Activated CD4-positive, alpha-beta T cell treated with anti-CD3 and anti-CD28 coated beads, Interleukin-2, amount 10 ng/mL, durations not matched to agents 7 days and 5 days (primary cell): ENCODE results near the gene OR10V1. TPM values are rescaled to one million over a fixed set of nuclear protein-coding genes. Genes with fewer than 3 reads are reported as not detected.
A peak's percentile ranks its signal among the peaks of the same experiment; 100 is the strongest.

Experiments
- CTCF ChIA-PET: fragments of 350-600 bp; sonication (Branson Sonifier 250); formaldehyde crosslinking; loops from one replicate; lab custom pipeline; 2021; ENCODE audit warnings: antibody characterized with exemption; lab: Charles Lee
- POLR2A ChIA-PET: fragments of 350-600 bp; sonication (Branson Sonifier 250); formaldehyde crosslinking; loops from one replicate; lab custom pipeline; 2021; ENCODE audit warnings: antibody characterized with exemption; lab: Charles Lee
- DNase-seq: peaks from one replicate; pipeline ENCODE4 v3.0.0-alpha.2; 2020
- H3K27ac Mint-ChIP-seq: one replicate; pipeline ENCODE4 v1.8.0; 2021; ENCODE audit warnings: mild to moderate bottlenecking, moderate library complexity, mixed read lengths
- H3K27me3 Mint-ChIP-seq: one replicate; pipeline ENCODE4 v1.8.0; 2021; ENCODE audit warnings: mixed read lengths
- H3K36me3 Mint-ChIP-seq: one replicate; pipeline ENCODE4 v1.8.0; 2021; ENCODE audit warnings: low read depth, mixed read lengths
- H3K4me1 Mint-ChIP-seq: one replicate; pipeline ENCODE4 v1.8.0; 2021; ENCODE audit warnings: mixed read lengths
- H3K4me3 Mint-ChIP-seq: one replicate; pipeline ENCODE4 v1.8.0; 2021; ENCODE audit warnings: mild to moderate bottlenecking, moderate library complexity, mixed read lengths
- H3K9me3 Mint-ChIP-seq: one replicate; pipeline ENCODE4 v1.8.0; 2021; ENCODE audit warnings: mixed read lengths
- total RNA-seq, 2 experiments: library from RNA; stranded (reverse); gene quantifications; one replicate each; pipeline ENCODE4 v1.2.3, GENCODE V29; 2021

Gene OR10V1, protein sequence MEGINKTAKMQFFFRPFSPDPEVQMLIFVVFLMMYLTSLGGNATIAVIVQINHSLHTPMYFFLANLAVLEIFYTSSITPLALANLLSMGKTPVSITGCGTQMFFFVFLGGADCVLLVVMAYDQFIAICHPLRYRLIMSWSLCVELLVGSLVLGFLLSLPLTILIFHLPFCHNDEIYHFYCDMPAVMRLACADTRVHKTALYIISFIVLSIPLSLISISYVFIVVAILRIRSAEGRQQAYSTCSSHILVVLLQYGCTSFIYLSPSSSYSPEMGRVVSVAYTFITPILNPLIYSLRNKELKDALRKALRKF
- not detected for total RNA-seq

DNA sequence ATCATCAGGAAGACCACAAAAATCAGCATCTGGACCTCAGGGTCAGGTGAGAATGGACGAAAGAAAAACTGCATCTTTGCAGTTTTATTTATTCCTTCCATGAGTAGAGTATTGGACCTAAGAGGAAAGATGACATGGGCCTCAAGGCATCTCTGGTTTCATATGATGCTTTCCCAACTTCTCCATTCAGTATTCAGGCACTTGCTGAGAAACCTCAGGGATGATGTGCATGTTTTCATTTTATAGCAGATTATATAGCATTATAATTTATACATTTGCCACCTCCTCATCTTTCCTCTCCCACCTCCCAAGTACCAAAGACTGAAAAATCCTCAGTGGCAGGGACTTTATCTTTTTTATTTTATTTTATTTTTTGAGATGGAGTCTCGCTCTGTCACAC, at the start of gene OR10V1:
TSS of gene OR10V1 (minus strand) at position 101 of the 400 bp plus-strand sequence. CDS start at position 101, 0 bp downstream.
- CTCF ChIA-PET, result no interaction called here
- Mint-ChIP-seq H3K27me3 (peaks cover 28% of the 10 kb centered on the region), H3K9me3 (no peaks in the 10 kb centered on the region), H3K4me1 (no peaks in the 10 kb centered on the region), H3K27ac (no peak within 1 kb of the TSS), H3K36me3 (no peaks in the 10 kb centered on the region), H3K4me3 (no peak within 1 kb of the TSS)
- DNase-seq, result no peak
- POLR2A ChIA-PET, result no interaction called here

DNA sequence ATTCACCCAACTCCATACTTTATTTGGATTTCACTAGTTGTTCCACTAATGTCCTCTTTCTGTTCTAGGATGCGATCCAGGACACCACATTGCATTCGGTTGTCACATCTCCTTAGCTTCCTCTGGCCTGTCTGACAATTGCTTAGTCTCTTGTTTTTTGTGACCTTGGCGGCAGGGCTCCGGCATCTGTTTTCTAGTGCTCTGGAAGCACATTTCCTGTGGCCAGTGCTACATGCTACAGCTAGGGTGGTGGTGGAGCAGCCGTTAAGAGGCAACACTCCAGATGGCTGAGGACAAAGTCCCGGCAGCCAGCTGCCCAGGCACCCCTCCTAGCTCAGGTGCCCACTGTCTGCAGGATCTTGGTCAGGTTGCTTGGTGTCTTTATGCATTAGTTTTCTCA, 48.3 kb upstream of the OR10V1 start:
- no peak overlapping the region for H3K27ac Mint-ChIP-seq
- no peak overlapping the region for H3K4me3 Mint-ChIP-seq
- peaks cover 27% of the 10 kb centered on the region for H3K36me3 Mint-ChIP-seq
- ChIA-PET POLR2A (no interaction called here), CTCF (interaction anchor here (1.0 to 1.5 kb wide), 2 partner anchors 10 to 14 kb away, joined by 3 to 4 read pairs; no protein-coding TSS in a partner anchor)
- no peak for DNase-seq
- H3K9me3 Mint-ChIP-seq, result no peaks in the 10 kb centered on the region
- H3K27me3 Mint-ChIP-seq, result peaks cover 2% of the 10 kb centered on the region
- H3K4me1 Mint-ChIP-seq, result peaks cover 32% of the 10 kb centered on the region

DNA sequence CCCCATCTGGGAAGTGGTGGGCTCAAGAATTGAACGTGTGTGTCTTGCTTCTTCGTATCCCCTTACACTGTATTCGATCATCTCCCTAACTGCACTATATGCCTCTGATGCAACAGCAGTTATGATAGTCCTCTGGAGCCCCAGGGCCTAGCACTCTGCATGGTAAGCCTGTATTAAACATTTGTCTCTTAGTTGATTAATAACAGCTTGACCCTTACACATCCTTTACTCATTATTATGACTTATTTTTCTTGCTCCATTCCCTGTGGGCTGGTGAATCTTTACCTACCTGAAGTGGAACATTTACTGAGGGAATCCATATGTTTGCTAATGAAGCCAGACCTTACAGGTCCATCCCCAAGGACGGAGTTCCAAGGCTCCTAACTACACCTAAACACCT, 47.1 kb upstream of the OR10V1 start:
- H3K36me3 Mint-ChIP-seq, result peaks cover 32% of the 10 kb centered on the region
- H3K4me1 Mint-ChIP-seq, result peaks cover 45% of the 10 kb centered on the region
- peaks cover 2% of the 10 kb centered on the region for H3K27me3 Mint-ChIP-seq
- H3K27ac Mint-ChIP-seq, result no peak overlapping the region
- CTCF ChIA-PET, result interaction anchor here (1.5 kb wide), 1 partner anchor 11 kb away, joined by 3 read pairs; no protein-coding TSS in a partner anchor
- POLR2A ChIA-PET, result no interaction called here
- H3K9me3 Mint-ChIP-seq, result no peaks in the 10 kb centered on the region
- no peak for DNase-seq
- H3K4me3 Mint-ChIP-seq, result no peak overlapping the region

DNA sequence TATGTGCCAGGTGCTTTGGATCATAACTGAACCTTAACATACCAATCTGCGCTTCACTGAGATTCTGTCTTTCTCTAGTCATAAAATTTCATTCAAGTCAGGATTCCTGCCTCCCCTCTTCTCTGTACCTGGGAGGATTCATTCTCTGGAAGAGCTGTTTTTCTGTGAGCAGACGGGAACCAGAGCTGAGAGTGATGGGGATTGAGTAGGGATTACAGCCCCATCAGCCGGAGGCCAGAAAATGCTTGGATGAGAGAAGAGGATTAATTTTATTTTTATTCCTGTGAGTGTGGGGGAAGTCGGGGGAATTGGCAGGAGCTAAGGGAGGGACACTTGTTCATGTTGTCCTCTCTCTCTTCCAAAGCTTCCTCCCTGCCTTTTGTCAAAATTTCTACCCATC, 46.3 kb upstream of the OR10V1 start:
- Mint-ChIP-seq H3K4me1 (peaks cover 46% of the 10 kb centered on the region), H3K36me3 (peaks cover 30% of the 10 kb centered on the region), H3K9me3 (no peaks in the 10 kb centered on the region), H3K27ac (no peak overlapping the region), H3K27me3 (peaks cover 2% of the 10 kb centered on the region), H3K4me3 (no peak overlapping the region)
- CTCF ChIA-PET, result interaction anchor here (0.6 to 1.5 kb wide), 2 partner anchors 12 to 13 kb away, joined by 3 read pairs; no protein-coding TSS in a partner anchor
- POLR2A ChIA-PET, result no interaction called here
- no peak for DNase-seq

DNA sequence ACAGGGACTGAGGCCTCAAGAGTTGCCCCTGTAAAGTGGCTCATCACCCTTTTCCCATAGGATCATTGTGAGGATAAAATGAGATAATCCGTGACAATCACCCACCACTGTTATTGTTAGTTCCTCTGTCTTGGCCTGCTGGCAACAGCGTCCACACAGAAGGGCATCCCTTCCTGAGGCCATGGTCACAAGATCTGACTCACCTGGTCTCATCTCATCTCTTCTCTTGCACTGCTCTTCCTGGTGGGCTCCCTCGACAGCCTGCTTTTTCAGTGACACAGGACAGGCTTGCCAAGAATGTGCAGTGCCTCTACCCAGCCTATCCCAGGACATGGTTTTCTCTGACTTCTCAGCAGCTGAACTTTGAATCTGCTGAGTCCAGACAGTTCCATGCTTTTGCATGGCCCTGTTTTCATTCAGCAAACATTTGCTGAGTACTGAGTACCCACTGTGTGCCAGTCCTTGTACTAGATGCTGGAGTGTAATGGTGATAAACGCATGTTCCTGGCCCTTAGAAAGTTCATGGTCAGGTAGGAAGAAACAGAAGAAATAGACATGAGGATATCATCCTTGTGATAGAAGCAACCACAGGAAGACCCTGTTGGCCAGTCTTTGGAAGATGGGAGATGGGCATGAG, 44.9 kb upstream of the OR10V1 start:
- Mint-ChIP-seq H3K9me3 (no peaks in the 10 kb centered on the region), H3K27me3 (peaks cover 2% of the 10 kb centered on the region), H3K36me3 (peaks cover 30% of the 10 kb centered on the region), H3K4me3 (no peak overlapping the region), H3K4me1 (peaks cover 45% of the 10 kb centered on the region), H3K27ac (no peak overlapping the region)
- POLR2A ChIA-PET, result no interaction called here
- CTCF ChIA-PET, result no interaction called here
- DNase-seq, result no peak

DNA sequence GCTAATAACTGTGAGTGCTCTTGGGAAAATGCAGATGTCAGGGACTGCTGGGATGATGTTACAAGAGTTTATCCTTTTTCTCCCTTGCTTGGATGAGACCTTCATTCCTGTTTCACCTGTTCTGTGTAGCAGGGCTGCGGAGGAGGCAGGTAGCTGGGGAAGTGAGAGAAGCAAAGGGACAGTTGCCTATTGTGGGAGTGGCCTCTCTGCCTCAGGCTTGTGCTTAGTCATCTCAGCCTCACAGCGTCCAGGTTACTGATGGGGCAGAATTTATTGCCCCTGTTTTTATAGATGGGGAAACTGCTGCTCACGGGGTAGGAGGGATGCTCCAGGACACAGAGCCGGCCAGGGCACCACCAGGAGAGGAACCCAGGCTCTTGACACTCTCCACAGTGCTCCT, 43.2 kb upstream of the OR10V1 start:
- H3K27me3 Mint-ChIP-seq, result peaks cover 2% of the 10 kb centered on the region
- H3K27ac Mint-ChIP-seq, result peak overlapping the region; percentile 43
- no peaks in the 10 kb centered on the region for H3K9me3 Mint-ChIP-seq
- ChIA-PET POLR2A (no interaction called here), CTCF (interaction anchor here (4.5 to 4.8 kb wide), 2 partner anchors 10 to 44 kb away, joined by 27 to 30 read pairs; no protein-coding TSS in a partner anchor)
- peaks cover 41% of the 10 kb centered on the region for H3K4me1 Mint-ChIP-seq
- peak overlapping the region; percentile 82 for H3K4me3 Mint-ChIP-seq
- DNase-seq, result no peak
- H3K36me3 Mint-ChIP-seq, result peaks cover 28% of the 10 kb centered on the region

DNA sequence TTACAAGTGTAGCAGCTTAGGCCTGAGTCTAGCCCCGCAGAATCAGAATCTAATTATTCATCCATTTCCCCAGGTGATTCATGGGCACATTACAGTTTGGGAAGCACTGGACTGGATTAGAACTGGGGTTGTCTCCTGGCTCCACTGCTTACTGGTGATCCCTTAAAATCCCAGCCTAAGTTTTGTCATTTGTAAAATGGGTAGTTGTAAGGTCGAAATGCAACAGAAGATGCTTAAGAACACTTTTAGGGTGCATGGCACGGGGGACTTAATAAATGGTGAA, 42.9 kb upstream of the OR10V1 start:
- DNase-seq, result no peak
- H3K36me3 Mint-ChIP-seq, result peaks cover 28% of the 10 kb centered on the region
- peaks cover 41% of the 10 kb centered on the region for H3K4me1 Mint-ChIP-seq
- H3K4me3 Mint-ChIP-seq, result peak overlapping the region; percentile 82
- ChIA-PET CTCF (interaction anchor here (3.7 to 4.8 kb wide), 3 partner anchors 10 to 45 kb away, joined by 24 to 30 read pairs (median 27); no protein-coding TSS in a partner anchor), POLR2A (no interaction called here)
- H3K27ac Mint-ChIP-seq, result peak overlapping the region; percentile 43
- H3K27me3 Mint-ChIP-seq, result peaks cover 2% of the 10 kb centered on the region
- H3K9me3 Mint-ChIP-seq, result no peaks in the 10 kb centered on the region

DNA sequence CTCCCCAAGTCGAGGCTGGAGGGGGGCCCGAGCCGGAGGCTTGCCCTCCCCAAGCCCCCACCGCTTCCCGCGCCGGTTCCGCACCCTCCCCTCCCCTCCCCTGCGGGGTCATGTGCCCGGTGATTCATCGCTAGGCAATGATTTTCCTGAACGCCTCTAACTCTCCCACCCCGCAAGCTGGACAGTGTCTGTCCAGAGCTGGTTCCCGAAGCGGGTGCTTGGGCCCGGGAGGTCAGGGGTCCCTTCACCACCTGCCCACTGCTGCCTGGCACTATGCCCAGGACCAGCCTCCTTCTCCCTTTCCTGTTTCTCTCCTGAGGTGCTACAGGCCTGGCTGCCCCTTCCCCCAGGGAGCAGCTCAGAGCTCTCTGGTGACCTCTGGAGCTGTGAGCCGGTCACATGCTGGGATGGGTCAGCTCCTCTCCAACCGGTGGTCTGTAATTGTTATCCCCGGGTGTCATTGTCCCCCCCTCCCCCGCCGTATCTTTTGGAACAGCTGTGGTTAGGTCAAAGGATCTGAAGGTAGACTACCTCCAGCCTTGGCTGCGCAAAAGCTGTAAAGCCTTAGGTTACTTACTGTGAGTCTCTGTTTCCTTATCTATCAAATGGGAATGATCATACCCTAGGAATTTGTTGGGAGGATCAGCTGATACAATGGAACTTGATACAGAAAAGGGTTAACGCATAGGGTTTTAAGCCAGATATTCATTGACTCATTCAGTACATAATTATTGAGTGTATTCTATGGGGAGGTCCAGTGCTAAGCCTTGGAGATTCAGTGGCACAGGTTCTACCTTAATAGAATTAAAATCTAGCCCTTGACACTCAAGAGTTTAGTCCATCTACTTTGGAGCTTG, 42.3 kb upstream of the OR10V1 start:
- Mint-ChIP-seq H3K27me3 (peaks cover 2% of the 10 kb centered on the region), H3K9me3 (no peaks in the 10 kb centered on the region), H3K4me1 (peaks cover 41% of the 10 kb centered on the region), H3K36me3 (peaks cover 22% of the 10 kb centered on the region), H3K4me3 (peak overlapping the region; percentile 82), H3K27ac (peak overlapping the region; percentile 72)
- no peak for DNase-seq
- ChIA-PET POLR2A (no interaction called here), CTCF (interaction anchor here (3.7 to 4.8 kb wide), 3 partner anchors 11 to 45 kb away, joined by 24 to 30 read pairs (median 27); no protein-coding TSS in a partner anchor)

DNA sequence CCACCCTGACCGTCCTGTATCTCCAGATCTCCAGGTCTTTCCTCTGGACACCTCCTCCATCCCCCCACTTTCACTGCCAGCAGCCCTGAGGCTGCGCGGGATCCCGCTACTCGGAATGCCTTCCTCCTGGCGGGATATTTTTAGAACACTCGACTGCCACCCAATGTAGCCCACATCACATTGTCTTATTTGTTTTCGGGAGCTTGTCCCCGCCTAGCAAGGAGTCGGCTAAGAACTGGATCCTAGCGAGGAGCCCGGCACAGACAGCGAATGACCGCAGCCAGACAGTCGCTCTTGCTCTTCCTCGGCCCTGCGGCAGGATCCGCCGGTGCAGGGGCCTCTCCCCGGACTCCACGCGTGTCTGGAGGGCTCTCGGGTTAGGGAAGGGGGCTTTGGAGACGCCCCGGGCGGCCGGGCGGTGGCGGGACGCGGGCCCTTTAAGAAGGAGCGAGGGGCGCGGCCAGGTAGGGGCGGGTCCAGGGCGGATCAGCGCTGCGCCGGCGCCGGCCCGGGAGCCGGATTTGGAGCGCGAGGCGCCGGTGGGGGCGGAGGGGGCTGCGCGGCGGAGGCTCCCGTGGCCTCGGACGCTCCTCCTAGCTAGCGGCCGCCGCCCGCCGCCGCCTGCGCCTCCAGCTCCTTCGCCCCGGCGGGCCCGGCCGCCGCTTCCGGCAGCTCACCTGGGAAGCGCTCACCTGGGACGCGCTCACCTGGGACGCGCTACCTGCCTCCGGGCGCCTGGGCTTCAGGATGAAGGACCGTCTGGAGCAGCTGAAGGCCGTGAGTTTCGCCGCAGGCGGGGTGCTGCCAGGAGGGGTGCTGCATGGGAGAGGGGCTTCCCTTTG, 41.4 kb upstream of the OR10V1 start, which contains the start of gene STX3:
TSS of gene STX3 (plus strand) at position 518 of the 842 bp plus-strand sequence. CDS start at position 748, 230 bp downstream.
- Mint-ChIP-seq H3K27me3 (peaks cover 5% of the 10 kb centered on the region), H3K4me1 (peaks cover 37% of the 10 kb centered on the region), H3K9me3 (no peaks in the 10 kb centered on the region), H3K36me3 (peaks cover 19% of the 10 kb centered on the region), H3K4me3 (peak within 1 kb of the TSS; percentile 86), H3K27ac (peak within 1 kb of the TSS; percentile 84)
- DNase-seq, result peak; percentile 71
- POLR2A ChIA-PET, result no interaction called here
- CTCF ChIA-PET, result interaction anchor here (0.9 to 4.8 kb wide), 10 partner anchors 10 to 55 kb away, joined by 3 to 30 read pairs (median 4); partner anchors contain the start of gene MRPL16

DNA sequence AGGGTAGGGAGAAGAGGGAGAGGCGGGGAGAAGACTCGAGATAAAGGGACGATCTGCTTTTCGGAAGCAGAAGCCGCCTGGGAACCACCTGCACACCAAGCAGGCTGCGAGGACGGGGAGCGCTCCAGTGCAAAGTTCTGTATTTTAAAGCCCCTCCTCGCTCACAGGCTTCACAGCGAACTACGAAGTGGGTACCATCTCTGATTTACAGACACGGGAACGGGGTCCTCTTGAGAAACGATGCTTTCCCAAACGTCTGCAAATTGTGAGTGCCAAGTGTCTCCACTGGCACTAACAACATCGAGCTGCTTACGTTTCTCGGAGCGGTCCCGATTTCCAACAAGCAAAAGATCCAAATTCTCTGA, 40.8 kb upstream of the OR10V1 start:
- Mint-ChIP-seq H3K4me1 (peaks cover 37% of the 10 kb centered on the region), H3K9me3 (no peaks in the 10 kb centered on the region), H3K27ac (peak overlapping the region; percentile 84), H3K36me3 (peaks cover 16% of the 10 kb centered on the region), H3K4me3 (peak overlapping the region; percentile 86), H3K27me3 (peaks cover 5% of the 10 kb centered on the region)
- DNase-seq, result peak; percentile 24
- ChIA-PET CTCF (interaction anchor here (0.9 to 4.8 kb wide), 10 partner anchors 10 to 56 kb away, joined by 3 to 30 read pairs (median 4); partner anchors contain the start of gene MRPL16), POLR2A (no interaction called here)

DNA sequence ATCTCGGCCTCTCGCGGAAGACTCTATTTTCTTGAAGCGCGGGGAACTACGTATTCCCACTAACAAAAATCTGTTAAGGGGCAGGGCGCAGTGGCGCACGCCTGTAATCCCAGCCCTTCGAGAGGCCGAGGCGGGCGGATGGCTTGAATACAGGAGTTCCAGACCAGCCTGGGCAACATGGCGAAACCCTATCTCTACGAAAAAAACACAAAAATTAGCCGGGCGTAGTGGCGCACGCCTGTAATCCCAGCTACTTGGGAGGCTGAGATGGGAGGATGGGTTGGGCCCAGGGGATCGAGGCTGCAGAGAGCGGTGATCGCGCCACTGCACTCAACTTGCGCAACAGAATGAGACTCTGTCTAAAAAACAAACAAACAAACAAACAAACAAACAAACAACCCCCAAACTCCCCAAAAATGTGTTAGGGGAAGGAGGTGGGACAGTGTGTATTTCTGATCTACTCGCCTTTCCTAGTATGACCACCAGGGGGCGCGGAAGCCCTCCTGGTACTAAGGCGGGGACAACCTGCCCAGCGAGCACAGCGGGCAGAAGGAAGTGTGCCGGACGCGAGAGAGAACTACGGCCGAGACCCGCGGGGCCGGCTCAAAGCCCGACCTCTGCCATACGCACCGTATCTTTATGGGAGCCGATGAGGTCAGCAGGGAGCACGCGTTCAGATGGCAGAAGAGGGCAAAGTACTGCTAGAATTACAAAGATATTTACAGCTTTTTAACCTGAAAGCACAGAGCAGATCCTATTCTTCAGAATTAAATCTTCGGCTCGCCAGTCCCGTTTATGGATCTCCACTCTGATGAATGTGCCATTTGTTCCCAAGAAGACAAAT, 40.2 kb upstream of the OR10V1 start:
- peak overlapping the region; percentile 86 for H3K4me3 Mint-ChIP-seq
- no peaks in the 10 kb centered on the region for H3K9me3 Mint-ChIP-seq
- peak overlapping the region; percentile 84 for H3K27ac Mint-ChIP-seq
- DNase-seq, result peak; percentile 89
- peaks cover 5% of the 10 kb centered on the region for H3K27me3 Mint-ChIP-seq
- POLR2A ChIA-PET, result no interaction called here
- CTCF ChIA-PET, result interaction anchor here (0.9 to 4.8 kb wide), 11 partner anchors 9 to 63 kb away, joined by 3 to 30 read pairs (median 4); partner anchors contain the start of gene MRPL16
- H3K4me1 Mint-ChIP-seq, result peaks cover 33% of the 10 kb centered on the region
- peaks cover 16% of the 10 kb centered on the region for H3K36me3 Mint-ChIP-seq
